H1 (cell line): ENCODE data around the gene EML1. TPM values are rescaled to one million over a fixed set of nuclear protein-coding genes. Genes with fewer than 3 reads are reported as not detected.

Experiments
- CTCF ChIA-PET: fragments of 300-600 bp; sonication (Branson Sonifier 250); formaldehyde crosslinking; loops from one replicate; lab custom pipeline; 2021; ENCODE audit not compliant: partially characterized antibody; lab: Charles Lee
- POLR2A ChIA-PET: fragments of 300-600 bp; sonication (Branson Sonifier 250); formaldehyde crosslinking; loops from one replicate; lab custom pipeline; 2021; ENCODE audit warnings: inconsistent platforms; ENCODE audit not compliant: partially characterized antibody; lab: Charles Lee
- DNase-seq, 2 experiments: peaks; one replicate each; pipeline versions ENCODE4 v3.0.0 to v3.0.0-alpha.2; 2010 to 2022; ENCODE audit warnings: low spot score in 2 of 2, low read depth in 1 of 2, mixed read lengths in 1 of 2
- FAIRE-seq: peaks from 2 replicates; lab custom pipeline; 2011; peaks lifted over from hg19 to GRCh38; lab: Jason Lieb, UNC
- H2AFZ ChIP-seq: 2 replicates; pipeline ENCODE4 v1.8.1; 2012; ENCODE audit warnings: low read length, inconsistent platforms
- H2AK5ac ChIP-seq: 2 replicates; pipeline ENCODE4 v1.6.1; 2013; ENCODE audit warnings: low read depth, low read length
- H2BK120ac ChIP-seq: replicated peaks from 2 replicates; pipeline ENCODE3; 2013; ENCODE audit warnings: low read depth, low read length, inconsistent platforms
- H2BK12ac ChIP-seq: 2 replicates; pipeline ENCODE4 v1.6.1; 2013; ENCODE audit warnings: low read depth, low read length
- H2BK15ac ChIP-seq: 2 replicates; pipeline ENCODE4 v1.6.1; 2013; ENCODE audit warnings: low read length
- H2BK20ac ChIP-seq: 2 replicates; pipeline ENCODE4 v1.6.1; 2013; ENCODE audit warnings: low read length
- H2BK5ac ChIP-seq: 2 replicates; pipeline ENCODE4 v1.6.1; 2013; ENCODE audit warnings: low read depth, low read length
- H3K14ac ChIP-seq: 2 replicates; pipeline ENCODE4 v1.6.1; 2013; ENCODE audit warnings: inconsistent platforms; ENCODE audit not compliant: insufficient read length
- H3K18ac ChIP-seq: 2 replicates; pipeline ENCODE4 v1.6.1; 2013; ENCODE audit warnings: low read length; ENCODE audit errors: extremely low read depth
- H3K23ac ChIP-seq: 2 replicates; pipeline ENCODE4 v1.6.1; 2013; ENCODE audit warnings: inconsistent platforms; ENCODE audit not compliant: insufficient read length
- H3K23me2 ChIP-seq: 2 replicates; pipeline ENCODE4 v1.6.1; 2013; ENCODE audit warnings: low read depth, low read length
- H3K27ac ChIP-seq: 2 replicates; pipeline ENCODE4 v1.6.1; 2011; ENCODE audit warnings: low read depth, low read length, inconsistent platforms
- H3K27me3 ChIP-seq, 4 experiments: replicated peaks in 1 of 4; 1 replicate in 1 of 4; 2 replicates in 3 of 4; pipeline versions ENCODE4 v1.6.1 to v1.8.1; 2011 to 2013; ENCODE audit warnings: low read length in 3 of 4, mild to moderate bottlenecking in 3 of 4, inconsistent platforms in 2 of 4, mixed read lengths in 2 of 4, moderate library complexity in 1 of 4; ENCODE audit not compliant: control insufficient read depth in 3 of 4, insufficient read depth in 3 of 4; ENCODE audit errors: extremely low read depth in 1 of 4
- H3K36me3 ChIP-seq, 4 experiments: 2 replicates each; pipeline versions ENCODE4 v1.6.1 to v1.8.1; 2011 to 2013; ENCODE audit warnings: mild to moderate bottlenecking in 4 of 4, low read length in 3 of 4, moderate library complexity in 2 of 4, control low read depth in 1 of 4, inconsistent platforms in 1 of 4; ENCODE audit not compliant: insufficient read depth in 4 of 4, control insufficient read depth in 2 of 4
- H3K4ac ChIP-seq: replicated peaks from 2 replicates; pipeline ENCODE3; 2013; ENCODE audit warnings: low read length, low read depth, mixed read lengths, inconsistent platforms; ENCODE audit not compliant: insufficient read length
- H3K4me1 ChIP-seq, 4 experiments: replicated peaks in 1 of 4; 1 replicate in 1 of 4; 2 replicates in 3 of 4; pipeline versions ENCODE4 v1.6.1 to v1.8.1; 2011 to 2013; ENCODE audit warnings: low read length in 3 of 4, inconsistent platforms in 2 of 4, mixed read lengths in 1 of 4; ENCODE audit not compliant: insufficient read depth in 4 of 4, control insufficient read depth in 3 of 4
- H3K4me2 ChIP-seq, 2 experiments: 2 replicates each; pipeline versions ENCODE4 v1.6.1 to v1.8.1; 2011 to 2013; ENCODE audit warnings: low read depth in 2 of 2, low read length in 2 of 2, control low read depth in 1 of 2, inconsistent platforms in 1 of 2, mild to moderate bottlenecking in 1 of 2; ENCODE audit not compliant: insufficient read depth in 1 of 2
- H3K4me3 ChIP-seq, 4 experiments: fragments of 200-600, 300-600 bp in 1 of 4; sonication (generic), shearing (Covaris generic), sonication (Bioruptor Twin) in 1 of 4; 2 replicates each; pipeline versions ENCODE4 v1.5.1 to v1.8.1; 2011 to 2016; ENCODE audit warnings: low read length in 4 of 4, low read depth in 3 of 4, control low read depth in 2 of 4, inconsistent platforms in 2 of 4, mild to moderate bottlenecking in 2 of 4, mixed read lengths in 1 of 4, moderate library complexity in 1 of 4; ENCODE audit not compliant: insufficient read depth in 2 of 4; ENCODE audit errors: extremely low read depth in 1 of 4
- H3K56ac ChIP-seq: replicated peaks from 2 replicates; pipeline ENCODE3; 2013; ENCODE audit warnings: low read depth, mild to moderate bottlenecking, mixed read lengths, low read length, inconsistent platforms; ENCODE audit not compliant: insufficient read length
- H3K79me1 ChIP-seq: 2 replicates; pipeline ENCODE4 v1.6.1; 2013; ENCODE audit warnings: low read depth, low read length, control low read depth
- H3K79me2 ChIP-seq, 2 experiments: 2 replicates each; pipeline versions ENCODE4 v1.6.1 to v1.8.1; 2012 to 2013; ENCODE audit warnings: low read length in 2 of 2, mild to moderate bottlenecking in 2 of 2, inconsistent platforms in 1 of 2; ENCODE audit not compliant: insufficient read depth in 2 of 2, control insufficient read depth in 1 of 2
- H3K9ac ChIP-seq, 4 experiments: replicated peaks in 1 of 4; 1 replicate in 1 of 4; 2 replicates in 3 of 4; pipeline versions ENCODE4 v1.6.1 to v1.8.1; 2011 to 2013; ENCODE audit warnings: low read depth in 3 of 4, low read length in 3 of 4, control low read depth in 2 of 4, mild to moderate bottlenecking in 2 of 4, moderate library complexity in 2 of 4, inconsistent platforms in 1 of 4; ENCODE audit errors: extremely low read depth in 1 of 4
- H3K9me3 ChIP-seq, 2 experiments: 2 replicates each; pipeline versions ENCODE4 v1.6.1 to v1.8.1; 2012 to 2013; ENCODE audit warnings: mild to moderate bottlenecking in 2 of 2, moderate library complexity in 2 of 2, control low read depth in 1 of 2, inconsistent platforms in 1 of 2, low read depth in 1 of 2, low read length in 1 of 2, mixed read lengths in 1 of 2; ENCODE audit not compliant: insufficient read depth in 2 of 2
- H4K20me1 ChIP-seq, 2 experiments: replicated peaks in 1 of 2; 2 replicates each; pipeline versions ENCODE3 to v1.8.1; 2011 to 2013; ENCODE audit warnings: inconsistent platforms in 2 of 2, low read length in 2 of 2, mild to moderate bottlenecking in 1 of 2; ENCODE audit not compliant: insufficient read depth in 2 of 2, control insufficient read depth in 1 of 2
- H4K5ac ChIP-seq: 2 replicates; pipeline ENCODE4 v1.6.1; 2013; ENCODE audit warnings: low read length, low read depth, mixed read lengths, inconsistent platforms; ENCODE audit not compliant: insufficient read length
- H4K8ac ChIP-seq: 2 replicates; pipeline ENCODE4 v1.8.0; 2013; ENCODE audit warnings: mild to moderate bottlenecking, moderate library complexity, low read length, inconsistent platforms; ENCODE audit not compliant: insufficient read depth; ENCODE audit errors: extremely low read depth
- H4K91ac ChIP-seq: replicated peaks from 2 replicates; pipeline ENCODE3; 2013; ENCODE audit warnings: low read length, mixed read lengths, inconsistent platforms; ENCODE audit not compliant: insufficient read length
- BACH1 ChIP-seq: IDR thresholded peaks from 2 replicates; pipeline ENCODE4 v1.6.1; 2012; ENCODE audit warnings: low read length, improper control_type of control experiment
- CBX5 ChIP-seq: fragments of 300-800, 300-1000 bp; sonication (generic); IDR thresholded peaks from 2 replicates; pipeline ENCODE4 v1.7.1; 2016; ENCODE audit warnings: antibody characterized with exemption, low read length, low read depth
- CHD1 ChIP-seq: IDR thresholded peaks from 2 replicates; pipeline ENCODE4 v1.6.1; 2012; ENCODE audit warnings: low read depth, low read length, improper control_type of control experiment
- E2F6 ChIP-seq: IDR thresholded peaks from 2 replicates; pipeline ENCODE4 v1.6.1; 2012; ENCODE audit warnings: inconsistent platforms
- EGR1 ChIP-seq: IDR thresholded peaks from 2 replicates; pipeline ENCODE4 v1.6.1; 2011; ENCODE audit warnings: low read depth, low read length, borderline replicate concordance
- GABPA ChIP-seq: IDR thresholded peaks from 2 replicates; pipeline ENCODE4 v1.6.1; 2011; ENCODE audit warnings: mild to moderate bottlenecking, low read length, moderate library complexity, borderline replicate concordance; ENCODE audit not compliant: insufficient read depth
- HDAC2 ChIP-seq, 2 experiments: fragments of 300-600 bp in 1 of 2; sonication (generic) in 1 of 2; IDR thresholded peaks; 2 replicates each; pipeline ENCODE4 v1.6.1; 2011 to 2012; ENCODE audit warnings: low read depth in 2 of 2, low read length in 2 of 2, mild to moderate bottlenecking in 2 of 2, moderate library complexity in 2 of 2, borderline replicate concordance in 1 of 2, inconsistent platforms in 1 of 2
- HDAC6 ChIP-seq: IDR thresholded peaks from one replicate; pipeline ENCODE4 v1.7.1; 2012; ENCODE audit warnings: low read depth, mild to moderate bottlenecking, inconsistent platforms, low read length, moderate library complexity
- KDM1A ChIP-seq: fragments of 200-600, 300-600 bp; sonication (generic); IDR thresholded peaks from 2 replicates; pipeline ENCODE4 v1.7.1; 2016; ENCODE audit warnings: mild to moderate bottlenecking, low read length, borderline replicate concordance
- KDM5A ChIP-seq: fragments of 200-600 bp; IDR thresholded peaks from 2 replicates; pipeline ENCODE4 v1.7.1; 2012; ENCODE audit warnings: mild to moderate bottlenecking, low read length, inconsistent platforms, mixed read lengths
- MAFK ChIP-seq: IDR thresholded peaks from 2 replicates; pipeline ENCODE4 v1.6.1; 2012; ENCODE audit warnings: low read depth, mild to moderate bottlenecking, improper control_type of control experiment, low read length
- RBBP5 ChIP-seq: IDR thresholded peaks from 2 replicates; pipeline ENCODE4 v1.7.1; 2012; ENCODE audit warnings: low read depth, mild to moderate bottlenecking, inconsistent platforms, low read length, moderate library complexity, borderline replicate concordance
- TAF1 ChIP-seq: IDR thresholded peaks from 2 replicates; pipeline ENCODE4 v1.6.1; 2011; ENCODE audit warnings: mild to moderate bottlenecking, low read depth, low read length
- TCF12 ChIP-seq: IDR thresholded peaks from 2 replicates; pipeline ENCODE4 v1.6.1; 2011; ENCODE audit warnings: low read depth, mild to moderate bottlenecking, low read length
- YY1 ChIP-seq: IDR thresholded peaks from 2 replicates; pipeline ENCODE4 v1.6.1; 2011; ENCODE audit warnings: low read depth, mild to moderate bottlenecking, low read length
- polyA plus RNA-seq, 7 experiments: library from polyadenylated mRNA; depleted of rRNA in 3 of 7; stranded (reverse) in 5 of 7; unstranded in 2 of 7; fragments of >200 nt in 5 of 7; fragments of 200-250 nt in 2 of 7; gene quantifications; 1 replicate in 5 of 7; 2 replicates in 1 of 7; 4 replicates in 1 of 7; pipeline versions ENCODE4 v1.2.1 to v1.2.3, GENCODE V29; 2011 to 2013; ENCODE audit warnings: missing spikeins in 2 of 7, mixed read lengths in 2 of 7
- total RNA-seq: library from RNA; stranded (reverse); fragmentation: NEBNext Ultra II Directional; extraction: Animal tissue kit (Norgen Biotek cat#: 25700); gene quantifications from 2 replicates; pipeline ENCODE4 v1.2.1, GENCODE V29; 2021

The EML1 gene
- total and polyA plus RNA-seq, 2 of the 8 experiments (the other 6 are each of a cell fraction or from before 2014, with no cell fraction given) = 11.1 to 24.7 TPM

- no peak overlapping the region for H4K5ac ChIP-seq
- H3K9ac ChIP-seq = no peak overlapping the region
- no peak overlapping the region for H2BK20ac ChIP-seq
- H4K20me1 ChIP-seq = peaks cover 0 to 1% of the 10 kb centered on the region in 2 experiments
- no peak for TF ChIP-seq MAFK
- TF ChIP-seq KDM1A = no peak
- TF ChIP-seq HDAC6 = no peak
- TF ChIP-seq CHD1 = no peak
- TF ChIP-seq EGR1 = no peak
- TF ChIP-seq BACH1 = no peak
- TF ChIP-seq HDAC2 (IDR thresholded peaks at IDR 0.05; ENCODE audit: borderline replicate concordance in 1 of 2, low read depth in 2 of 2, low read length in 2 of 2) = no peak
- TF ChIP-seq E2F6 = no peak
- no peak for TF ChIP-seq KDM5A
- TF ChIP-seq YY1 = no peak
- no peak for TF ChIP-seq TAF1
- TF ChIP-seq RBBP5 = no peak
- TF ChIP-seq CBX5 = no peak
- no peak for TF ChIP-seq GABPA
- TF ChIP-seq TCF12 = no peak
- no peak overlapping the region for H3K4me3 ChIP-seq
- no peak overlapping the region for H4K8ac ChIP-seq
- H3K9me3 ChIP-seq = peaks cover 0 to 4% of the 10 kb centered on the region in 2 experiments; a peak in 2 of 4 replicates
- peaks cover 0 to 2% (median 0%) of the 10 kb centered on the region in 4 experiments; a peak in 2 of 8 replicates for H3K36me3 ChIP-seq
- H2BK15ac ChIP-seq = no peak overlapping the region
- H2AK5ac ChIP-seq = no peak overlapping the region
- H3K18ac ChIP-seq = no peak overlapping the region
- no peak overlapping the region for H3K4ac ChIP-seq
- H3K79me1 ChIP-seq = no peaks in the 10 kb centered on the region
- POLR2A ChIA-PET = no interaction called here
- H3K14ac ChIP-seq = no peak overlapping the region
- H3K23ac ChIP-seq = no peak overlapping the region
- FAIRE-seq = no peak
- no peaks in the 10 kb centered on the region for H3K27me3 ChIP-seq
- peaks cover 0 to 6% (median 3%) of the 10 kb centered on the region in 4 experiments; a peak in 4 of 7 replicates for H3K4me1 ChIP-seq
- H3K79me2 ChIP-seq = peaks cover 0 to 4% of the 10 kb centered on the region in 2 experiments; a peak in 1 of 4 replicates
- no peak overlapping the region for H2BK120ac ChIP-seq
- no peak for DNase-seq
- CTCF ChIA-PET = interaction anchor here (1.3 kb wide), 1 partner anchor 43 kb away, joined by 5 read pairs; no protein-coding TSS in a partner anchor
- no peak overlapping the region for H2BK5ac ChIP-seq
- H3K23me2 ChIP-seq = no peaks in the 10 kb centered on the region
- H2AFZ ChIP-seq = no peak overlapping the region
- no peak overlapping the region for H2BK12ac ChIP-seq
- H4K91ac ChIP-seq = no peak overlapping the region
- no peak overlapping the region for H3K4me2 ChIP-seq
- no peak overlapping the region for H3K27ac ChIP-seq
- no peak overlapping the region for H3K56ac ChIP-seq
Observed at GRCh38 chr14:99846808-99847207, 53.6 kb downstream of the EML1 start.
